HS-5 (cell line): ENCODE measurements around the gene MARK2.
A peak's percentile ranks its signal among the peaks of the same experiment; 100 is the strongest.

ENCODE experiments used
- DNase-seq: peaks from one replicate; pipeline ENCODE4 v3.0.0-alpha.2; 2012; ENCODE audit warnings: low read depth

MARK2 gene

GRCh38 chr11:63829823-63830489 lies 9.0 kb upstream of the MARK2 start:
- DNase-seq: no peak

- no peak for DNase-seq
Observed at GRCh38 chr11:63831326-63831725, 7.6 kb upstream of the MARK2 start.

- DNase-seq: no peak
Observed at GRCh38 chr11:63832336-63832735, 6.6 kb upstream of the MARK2 start.

- no peak for DNase-seq
Observed at GRCh38 chr11:63833048-63833447, 5.9 kb upstream of the MARK2 start.

- DNase-seq: no peak
Observed at GRCh38 chr11:63834535-63835157, 4.3 kb upstream of the MARK2 start.

- no peak for DNase-seq
Observed at GRCh38 chr11:63835158-63835545, 3.8 kb upstream of the MARK2 start.

GRCh38 chr11:63837027-63837688 lies 1.8 kb upstream of the MARK2 start:
- DNase-seq: no peak

- DNase-seq: no peak
Observed at GRCh38 chr11:63837739-63838138, 1.2 kb upstream of the MARK2 start.

- no peak for DNase-seq
Observed at GRCh38 chr11:63838150-63838677, 696 bp upstream of the MARK2 start.

GRCh38 chr11:63839508-63840355 lies 822 bp downstream of the MARK2 start:
- DNase-seq: no peak

GRCh38 chr11:63840356-63841060 lies 1.6 kb downstream of the MARK2 start:
- DNase-seq: no peak

GRCh38 chr11:63841554-63841953 lies 2.6 kb downstream of the MARK2 start:
- no peak for DNase-seq

- DNase-seq: no peak
Observed at GRCh38 chr11:63843041-63843440, 4.1 kb downstream of the MARK2 start.

- no peak for DNase-seq
Observed at GRCh38 chr11:63844836-63845235, 5.9 kb downstream of the MARK2 start.

- peak; percentile 49 for DNase-seq
Observed at GRCh38 chr11:63845303-63845702, 6.4 kb downstream of the MARK2 start.

- DNase-seq: no peak
Observed at GRCh38 chr11:63845911-63846310, 7.0 kb downstream of the MARK2 start.

- no peak for DNase-seq
Observed at GRCh38 chr11:63846897-63847296, 8.0 kb downstream of the MARK2 start.

GRCh38 chr11:63847363-63847762 lies 8.5 kb downstream of the MARK2 start:
- DNase-seq: no peak

- DNase-seq: no peak
Observed at GRCh38 chr11:63849691-63850090, 10.8 kb downstream of the MARK2 start.

GRCh38 chr11:63850920-63851319 lies 12.0 kb downstream of the MARK2 start:
- DNase-seq: no peak

GRCh38 chr11:63851364-63851763 lies 12.5 kb downstream of the MARK2 start:
- DNase-seq: no peak

- no peak for DNase-seq
Observed at GRCh38 chr11:63853476-63853875, 14.6 kb downstream of the MARK2 start.
